Fibroblast of peridontal ligament (primary cell): Measurements from ENCODE around the gene HLCS.

Source experiments
- DNase-seq: peaks from one replicate; pipeline ENCODE4 v3.0.0-alpha.2; 2010; ENCODE audit errors: extremely low read depth

Gene HLCS

GRCh38 chr21:36985751-36986594 is 19.5 kb upstream of the HLCS start:
- no peak for DNase-seq

- DNase-seq, result no peak
Measured at GRCh38 chr21:36981977-36982700, 15.7 kb upstream of the HLCS start.

- DNase-seq, result no peak
Measured at GRCh38 chr21:36981049-36981391, 14.6 kb upstream of the HLCS start.

GRCh38 chr21:36980280-36981048 is 14.0 kb upstream of the HLCS start:
- peak; percentile 44 for DNase-seq

- DNase-seq, result peak; percentile 91
Measured at GRCh38 chr21:36976882-36977651, 10.6 kb upstream of the HLCS start.

- DNase-seq, result no peak
Measured at GRCh38 chr21:36976228-36976861, 9.9 kb upstream of the HLCS start.

GRCh38 chr21:36974851-36975192 is 8.4 kb upstream of the HLCS start:
- no peak for DNase-seq

GRCh38 chr21:36973986-36974850 is 7.7 kb upstream of the HLCS start:
- no peak for DNase-seq

- DNase-seq, result no peak
Measured at GRCh38 chr21:36968976-36969375, 2.5 kb upstream of the HLCS start.

GRCh38 chr21:36968414-36968813 is 1.9 kb upstream of the HLCS start:
- DNase-seq, result no peak

GRCh38 chr21:36966821-36967768 is 626 bp upstream of the HLCS start:
- peak; percentile 25 for DNase-seq

GRCh38 chr21:36965720-36966065 is 776 bp downstream of the HLCS start:
- peak; percentile 8 for DNase-seq

GRCh38 chr21:36964827-36965719 is 1.4 kb downstream of the HLCS start:
- peak; percentile 11 for DNase-seq

GRCh38 chr21:36964398-36964797 is 2.1 kb downstream of the HLCS start:
- no peak for DNase-seq

- no peak for DNase-seq
Measured at GRCh38 chr21:36962098-36962780, 4.2 kb downstream of the HLCS start.

GRCh38 chr21:36960676-36961284 is 5.7 kb downstream of the HLCS start:
- DNase-seq, result no peak
